H1 (cell line): ENCODE data around the gene LDLRAD4. TPM values are rescaled to one million over a fixed set of nuclear protein-coding genes. Genes with fewer than 3 reads are reported as not detected.

Source experiments
- CTCF ChIA-PET: fragments of 300-600 bp; sonication (Branson Sonifier 250); formaldehyde crosslinking; loops from one replicate; lab custom pipeline; 2021; ENCODE audit not compliant: partially characterized antibody; lab: Charles Lee
- POLR2A ChIA-PET: fragments of 300-600 bp; sonication (Branson Sonifier 250); formaldehyde crosslinking; loops from one replicate; lab custom pipeline; 2021; ENCODE audit warnings: inconsistent platforms; ENCODE audit not compliant: partially characterized antibody; lab: Charles Lee
- DNase-seq, 2 experiments: peaks; one replicate each; pipeline versions ENCODE4 v3.0.0 to v3.0.0-alpha.2; 2010 to 2022; ENCODE audit warnings: low spot score in 2 of 2, low read depth in 1 of 2, mixed read lengths in 1 of 2
- FAIRE-seq: peaks from 2 replicates; lab custom pipeline; 2011; peaks lifted over from hg19 to GRCh38; lab: Jason Lieb, UNC
- H2AFZ ChIP-seq: 2 replicates; pipeline ENCODE4 v1.8.1; 2012; ENCODE audit warnings: low read length, inconsistent platforms
- H2AK5ac ChIP-seq: 2 replicates; pipeline ENCODE4 v1.6.1; 2013; ENCODE audit warnings: low read depth, low read length
- H2BK120ac ChIP-seq: replicated peaks from 2 replicates; pipeline ENCODE3; 2013; ENCODE audit warnings: low read depth, low read length, inconsistent platforms
- H2BK12ac ChIP-seq: 2 replicates; pipeline ENCODE4 v1.6.1; 2013; ENCODE audit warnings: low read depth, low read length
- H2BK15ac ChIP-seq: 2 replicates; pipeline ENCODE4 v1.6.1; 2013; ENCODE audit warnings: low read length
- H2BK20ac ChIP-seq: 2 replicates; pipeline ENCODE4 v1.6.1; 2013; ENCODE audit warnings: low read length
- H2BK5ac ChIP-seq: 2 replicates; pipeline ENCODE4 v1.6.1; 2013; ENCODE audit warnings: low read depth, low read length
- H3K14ac ChIP-seq: 2 replicates; pipeline ENCODE4 v1.6.1; 2013; ENCODE audit warnings: inconsistent platforms; ENCODE audit not compliant: insufficient read length
- H3K18ac ChIP-seq: 2 replicates; pipeline ENCODE4 v1.6.1; 2013; ENCODE audit warnings: low read length; ENCODE audit errors: extremely low read depth
- H3K23ac ChIP-seq: 2 replicates; pipeline ENCODE4 v1.6.1; 2013; ENCODE audit warnings: inconsistent platforms; ENCODE audit not compliant: insufficient read length
- H3K23me2 ChIP-seq: 2 replicates; pipeline ENCODE4 v1.6.1; 2013; ENCODE audit warnings: low read depth, low read length
- H3K27ac ChIP-seq: 2 replicates; pipeline ENCODE4 v1.6.1; 2011; ENCODE audit warnings: low read depth, low read length, inconsistent platforms
- H3K27me3 ChIP-seq, 4 experiments: replicated peaks in 1 of 4; 1 replicate in 1 of 4; 2 replicates in 3 of 4; pipeline versions ENCODE4 v1.6.1 to v1.8.1; 2011 to 2013; ENCODE audit warnings: low read length in 3 of 4, mild to moderate bottlenecking in 3 of 4, inconsistent platforms in 2 of 4, mixed read lengths in 2 of 4, moderate library complexity in 1 of 4; ENCODE audit not compliant: control insufficient read depth in 3 of 4, insufficient read depth in 3 of 4; ENCODE audit errors: extremely low read depth in 1 of 4
- H3K36me3 ChIP-seq, 4 experiments: 2 replicates each; pipeline versions ENCODE4 v1.6.1 to v1.8.1; 2011 to 2013; ENCODE audit warnings: mild to moderate bottlenecking in 4 of 4, low read length in 3 of 4, moderate library complexity in 2 of 4, control low read depth in 1 of 4, inconsistent platforms in 1 of 4; ENCODE audit not compliant: insufficient read depth in 4 of 4, control insufficient read depth in 2 of 4
- H3K4ac ChIP-seq: replicated peaks from 2 replicates; pipeline ENCODE3; 2013; ENCODE audit warnings: low read length, low read depth, mixed read lengths, inconsistent platforms; ENCODE audit not compliant: insufficient read length
- H3K4me1 ChIP-seq, 4 experiments: replicated peaks in 1 of 4; 1 replicate in 1 of 4; 2 replicates in 3 of 4; pipeline versions ENCODE4 v1.6.1 to v1.8.1; 2011 to 2013; ENCODE audit warnings: low read length in 3 of 4, inconsistent platforms in 2 of 4, mixed read lengths in 1 of 4; ENCODE audit not compliant: insufficient read depth in 4 of 4, control insufficient read depth in 3 of 4
- H3K4me2 ChIP-seq, 2 experiments: 2 replicates each; pipeline versions ENCODE4 v1.6.1 to v1.8.1; 2011 to 2013; ENCODE audit warnings: low read depth in 2 of 2, low read length in 2 of 2, control low read depth in 1 of 2, inconsistent platforms in 1 of 2, mild to moderate bottlenecking in 1 of 2; ENCODE audit not compliant: insufficient read depth in 1 of 2
- H3K4me3 ChIP-seq, 4 experiments: fragments of 200-600, 300-600 bp in 1 of 4; sonication (generic), shearing (Covaris generic), sonication (Bioruptor Twin) in 1 of 4; 2 replicates each; pipeline versions ENCODE4 v1.5.1 to v1.8.1; 2011 to 2016; ENCODE audit warnings: low read length in 4 of 4, low read depth in 3 of 4, control low read depth in 2 of 4, inconsistent platforms in 2 of 4, mild to moderate bottlenecking in 2 of 4, mixed read lengths in 1 of 4, moderate library complexity in 1 of 4; ENCODE audit not compliant: insufficient read depth in 2 of 4; ENCODE audit errors: extremely low read depth in 1 of 4
- H3K56ac ChIP-seq: replicated peaks from 2 replicates; pipeline ENCODE3; 2013; ENCODE audit warnings: low read depth, mild to moderate bottlenecking, mixed read lengths, low read length, inconsistent platforms; ENCODE audit not compliant: insufficient read length
- H3K79me1 ChIP-seq: 2 replicates; pipeline ENCODE4 v1.6.1; 2013; ENCODE audit warnings: low read depth, low read length, control low read depth
- H3K79me2 ChIP-seq, 2 experiments: 2 replicates each; pipeline versions ENCODE4 v1.6.1 to v1.8.1; 2012 to 2013; ENCODE audit warnings: low read length in 2 of 2, mild to moderate bottlenecking in 2 of 2, inconsistent platforms in 1 of 2; ENCODE audit not compliant: insufficient read depth in 2 of 2, control insufficient read depth in 1 of 2
- H3K9ac ChIP-seq, 4 experiments: replicated peaks in 1 of 4; 1 replicate in 1 of 4; 2 replicates in 3 of 4; pipeline versions ENCODE4 v1.6.1 to v1.8.1; 2011 to 2013; ENCODE audit warnings: low read depth in 3 of 4, low read length in 3 of 4, control low read depth in 2 of 4, mild to moderate bottlenecking in 2 of 4, moderate library complexity in 2 of 4, inconsistent platforms in 1 of 4; ENCODE audit errors: extremely low read depth in 1 of 4
- H3K9me3 ChIP-seq, 2 experiments: 2 replicates each; pipeline versions ENCODE4 v1.6.1 to v1.8.1; 2012 to 2013; ENCODE audit warnings: mild to moderate bottlenecking in 2 of 2, moderate library complexity in 2 of 2, control low read depth in 1 of 2, inconsistent platforms in 1 of 2, low read depth in 1 of 2, low read length in 1 of 2, mixed read lengths in 1 of 2; ENCODE audit not compliant: insufficient read depth in 2 of 2
- H4K20me1 ChIP-seq, 2 experiments: replicated peaks in 1 of 2; 2 replicates each; pipeline versions ENCODE3 to v1.8.1; 2011 to 2013; ENCODE audit warnings: inconsistent platforms in 2 of 2, low read length in 2 of 2, mild to moderate bottlenecking in 1 of 2; ENCODE audit not compliant: insufficient read depth in 2 of 2, control insufficient read depth in 1 of 2
- H4K5ac ChIP-seq: 2 replicates; pipeline ENCODE4 v1.6.1; 2013; ENCODE audit warnings: low read length, low read depth, mixed read lengths, inconsistent platforms; ENCODE audit not compliant: insufficient read length
- H4K8ac ChIP-seq: 2 replicates; pipeline ENCODE4 v1.8.0; 2013; ENCODE audit warnings: mild to moderate bottlenecking, moderate library complexity, low read length, inconsistent platforms; ENCODE audit not compliant: insufficient read depth; ENCODE audit errors: extremely low read depth
- H4K91ac ChIP-seq: replicated peaks from 2 replicates; pipeline ENCODE3; 2013; ENCODE audit warnings: low read length, mixed read lengths, inconsistent platforms; ENCODE audit not compliant: insufficient read length
- ASH2L ChIP-seq: fragments of 200-600, 300-600 bp; sonication (generic); IDR thresholded peaks from one replicate; pipeline ENCODE4 v1.7.1; 2017; ENCODE audit warnings: low read length
- JUN ChIP-seq: IDR thresholded peaks from 2 replicates; pipeline ENCODE4 v1.6.1; 2011; ENCODE audit warnings: low read depth, mild to moderate bottlenecking, improper control_type of control experiment, low read length
- PHF8 ChIP-seq: fragments of 200-600 bp; sonication (generic); conservative IDR thresholded peaks from 2 replicates; pipeline ENCODE4 v1.7.1; 2012; ENCODE audit warnings: low read depth, mild to moderate bottlenecking, inconsistent platforms, low read length, moderate library complexity
- POU5F1 ChIP-seq: IDR thresholded peaks from 2 replicates; pipeline ENCODE4 v1.6.1; 2011; ENCODE audit warnings: low read depth, mild to moderate bottlenecking, low read length, moderate library complexity
- RAD21 ChIP-seq, 2 experiments: IDR thresholded peaks in 1 of 2; conservative IDR thresholded peaks in 1 of 2; 2 replicates each; pipeline ENCODE4 v1.6.1; 2011; ENCODE audit warnings: low read depth in 2 of 2, low read length in 2 of 2, improper control_type of control experiment in 1 of 2, inconsistent platforms in 1 of 2, mild to moderate bottlenecking in 1 of 2, moderate library complexity in 1 of 2
- SRF ChIP-seq: IDR thresholded peaks from 2 replicates; pipeline ENCODE4 v1.6.1; 2011; ENCODE audit warnings: mild to moderate bottlenecking, low read depth, low read length, moderate library complexity
- TBP ChIP-seq: IDR thresholded peaks from 2 replicates; pipeline ENCODE4 v1.6.1; 2011; ENCODE audit warnings: low read depth, low read length, improper control_type of control experiment
- TEAD4 ChIP-seq: IDR thresholded peaks from 2 replicates; pipeline ENCODE4 v1.6.1; 2012; ENCODE audit warnings: low read depth, low read length, inconsistent platforms, mixed read lengths
- WGBS, 2 experiments: shearing (Covaris generic) in 1 of 2; methylation state at CpG; one replicate each; pipeline versions ENCODE4 v1.1.6 to v1.1.7; 2013 to 2015; ENCODE audit warnings: low lambda C conversion rate in 2 of 2, mixed read lengths in 2 of 2, inconsistent platforms in 1 of 2, low coverage in 1 of 2, missing lambda C conversion rate in 1 of 2; ENCODE audit not compliant: insufficient replicate concordance in 2 of 2, insufficient coverage in 1 of 2, insufficient read length in 1 of 2; ENCODE audit errors: extremely low coverage in 1 of 2, missing lambda C conversion rate in 1 of 2; 5-methylcytosine and 5-hydroxymethylcytosine counted together
- polyA plus RNA-seq, 7 experiments: library from polyadenylated mRNA; depleted of rRNA in 3 of 7; stranded (reverse) in 5 of 7; unstranded in 2 of 7; fragments of >200 nt in 5 of 7; fragments of 200-250 nt in 2 of 7; gene quantifications; 1 replicate in 5 of 7; 2 replicates in 1 of 7; 4 replicates in 1 of 7; pipeline versions ENCODE4 v1.2.1 to v1.2.3, GENCODE V29; 2011 to 2013; ENCODE audit warnings: missing spikeins in 2 of 7, mixed read lengths in 2 of 7
- total RNA-seq: library from RNA; stranded (reverse); fragmentation: NEBNext Ultra II Directional; extraction: Animal tissue kit (Norgen Biotek cat#: 25700); gene quantifications from 2 replicates; pipeline ENCODE4 v1.2.1, GENCODE V29; 2021

Gene LDLRAD4
- total and polyA plus RNA-seq, 2 of the 8 experiments (the other 6 are each of a cell fraction or from before 2014, with no cell fraction given) = 0.77 to 1.4 TPM

- Histone ChIP-seq H2BK120ac (no peak overlapping the region), H3K14ac (no peak overlapping the region), H3K23ac (no peak overlapping the region), H2AFZ (no peak overlapping the region), H3K4me3 (no peak overlapping the region), H3K27ac (no peak overlapping the region), H2BK5ac (no peak overlapping the region), H3K36me3 (no peaks in the 10 kb centered on the region), H3K27me3 (no peaks in the 10 kb centered on the region), H3K9me3 (no peaks in the 10 kb centered on the region), H3K79me2 (no peaks in the 10 kb centered on the region), H3K4me1 (no peaks in the 10 kb centered on the region; a peak in 1 of 7 replicates), H4K20me1 (peaks cover 0 to 2% of the 10 kb centered on the region in 2 experiments)
- 95% methylated on average over 1 of the region's 1 CpG; no CpG with 5 or more reads in 1 of the 2 experiments for WGBS, 2 experiments
- no peak for TF ChIP-seq TBP
- no peak for TF ChIP-seq SRF
- TF ChIP-seq RAD21 (IDR thresholded peaks at IDR 0.05 in 1 of 2, conservative IDR thresholded peaks at IDR 0.05 in 1 of 2; ENCODE audit: low read depth in 2 of 2, low read length in 2 of 2) = no peak
- no peak for TF ChIP-seq POU5F1
- TF ChIP-seq PHF8 = no peak
- no peak for TF ChIP-seq JUN
- no peak for TF ChIP-seq ASH2L
- no peak for TF ChIP-seq TEAD4
- TF ChIP-seq, all 59 proteins: peak for 0
- H3K79me1 ChIP-seq = no peaks in the 10 kb centered on the region
- H3K9ac ChIP-seq = no peak overlapping the region
- no peak overlapping the region for H3K4ac ChIP-seq
- no peak overlapping the region for H4K8ac ChIP-seq
- H4K5ac ChIP-seq = no peak overlapping the region
- ChIA-PET CTCF (no interaction called here), POLR2A (no interaction called here)
- H3K23me2 ChIP-seq = peaks cover 1% of the 10 kb centered on the region; the same call in 1 of the 2 replicates
- DNase-seq (no peak), FAIRE-seq (no peak)
- no peak overlapping the region for H4K91ac ChIP-seq
- H3K56ac ChIP-seq = no peak overlapping the region
- no peak overlapping the region for H3K4me2 ChIP-seq
- no peak overlapping the region for H3K18ac ChIP-seq
- no peak overlapping the region for H2BK15ac ChIP-seq
- H2BK20ac ChIP-seq = no peak overlapping the region
- no peak overlapping the region for H2BK12ac ChIP-seq
- no peak overlapping the region for H2AK5ac ChIP-seq
Measured at GRCh38 chr18:13587001-13587400, 368.4 kb downstream of the LDLRAD4 start.
